Keratinocyte (primary cell): ENCODE data around the gene TAGLN. TPM values are rescaled to one million over a fixed set of nuclear protein-coding genes. Genes with fewer than 3 reads are reported as not detected.
"Not testable (repeated sequence)": the region's sequence is repeated elsewhere in the genome, so short reads cannot be mapped to it uniquely, and the experiment has no call there.

Experiments
- DNase-seq: peaks from one replicate; pipeline ENCODE4 v3.0.0-alpha.2; 2011; ENCODE audit warnings: low read depth, missing footprints, low spot score
- FAIRE-seq: peaks from 2 replicates; lab custom pipeline; 2011; peaks lifted over from hg19 to GRCh38; lab: Jason Lieb, UNC
- H2AFZ ChIP-seq: 2 replicates; pipeline ENCODE4 v1.6.0; 2012; ENCODE audit warnings: low read length, control low read depth, inconsistent platforms; ENCODE audit not compliant: control insufficient read depth
- H3K27ac ChIP-seq: 2 replicates; pipeline ENCODE4 v1.5.1; 2011; ENCODE audit warnings: low read length; ENCODE audit not compliant: control insufficient read depth, insufficient read depth
- H3K27me3 ChIP-seq: 3 replicates; pipeline ENCODE4 v1.6.0; 2011; ENCODE audit warnings: low read length; ENCODE audit not compliant: control insufficient read depth, insufficient read depth; ENCODE audit errors: extremely low read depth
- H3K36me3 ChIP-seq, 2 experiments: 2 replicates in 1 of 2; 3 replicates in 1 of 2; pipeline ENCODE4 v1.5.1; 2011; ENCODE audit warnings: low read length in 2 of 2, mild to moderate bottlenecking in 1 of 2; ENCODE audit not compliant: control insufficient read depth in 2 of 2, insufficient read depth in 2 of 2; ENCODE audit errors: extremely low read depth in 1 of 2
- H3K4me1 ChIP-seq: 3 replicates; pipeline ENCODE4 v1.5.1; 2011; ENCODE audit warnings: low read length; ENCODE audit not compliant: control insufficient read depth, insufficient read depth; ENCODE audit errors: extremely low read depth
- H3K4me2 ChIP-seq: 3 replicates; pipeline ENCODE4 v1.6.0; 2011; ENCODE audit warnings: low read depth, low read length; ENCODE audit not compliant: control insufficient read depth, insufficient read depth; ENCODE audit errors: extremely low read depth
- H3K4me3 ChIP-seq, 3 experiments: fragments of 200-600 bp in 1 of 3; sonication (generic) in 1 of 3; 2 replicates in 2 of 3; 3 replicates in 1 of 3; pipeline ENCODE4 v1.5.1; 2011 to 2016; ENCODE audit warnings: low read length in 3 of 3, mild to moderate bottlenecking in 3 of 3, control low read depth in 2 of 3, inconsistent platforms in 1 of 3, low read depth in 1 of 3, mixed read lengths in 1 of 3, mixed run types in 1 of 3, moderate library complexity in 1 of 3; ENCODE audit not compliant: control insufficient read depth in 2 of 3, insufficient read depth in 2 of 3; ENCODE audit errors: extremely low read depth in 1 of 3
- H3K79me2 ChIP-seq: 2 replicates; pipeline ENCODE4 v1.6.0; 2012; ENCODE audit warnings: low read length; ENCODE audit not compliant: control insufficient read depth, insufficient read depth
- H3K9ac ChIP-seq: 3 replicates; pipeline ENCODE4 v1.6.0; 2011; ENCODE audit warnings: low read length; ENCODE audit not compliant: control insufficient read depth, insufficient read depth; ENCODE audit errors: extremely low read depth
- H3K9me1 ChIP-seq: 3 replicates; pipeline ENCODE4 v1.6.0; 2011; ENCODE audit warnings: low read length; ENCODE audit not compliant: control insufficient read depth, insufficient read depth; ENCODE audit errors: extremely low read depth
- H3K9me3 ChIP-seq: 2 replicates; pipeline ENCODE4 v1.5.1; 2012; ENCODE audit warnings: low read depth, low read length; ENCODE audit not compliant: control insufficient read depth
- H4K20me1 ChIP-seq: 3 replicates; pipeline ENCODE4 v1.6.0; 2011; ENCODE audit warnings: low read length; ENCODE audit not compliant: control insufficient read depth, insufficient read depth; ENCODE audit errors: extremely low read depth
- EZH2 ChIP-seq: IDR thresholded peaks from one replicate; pipeline ENCODE4 v1.6.1; 2012; ENCODE audit warnings: inconsistent platforms, mild to moderate bottlenecking, low read length, moderate library complexity
- dilution Hi-C: fragments of 300-500 bp; cut with MboI; formaldehyde crosslinking; loops from one replicate; pipeline ENCODE4 v1.7.0; 2020; ENCODE audit warnings: low sequenced_read_pairs; ENCODE audit not compliant: extremely low pct_ligation_motif_present
- polyA plus RNA-seq, 5 experiments: library from polyadenylated mRNA; depleted of rRNA in 3 of 5; stranded (reverse) in 3 of 5; stranded (forward) in 1 of 5; unstranded in 1 of 5; fragments of >200 nt; gene quantifications; 1 replicate in 1 of 5; 2 replicates in 3 of 5; 3 replicates in 1 of 5; pipeline versions ENCODE4 v1.2.1 to v1.2.3, GENCODE V29; 2011 to 2012; ENCODE audit warnings: missing spikeins in 2 of 5, low read depth in 1 of 5, low replicate concordance in 1 of 5
- TF ChIP-seq, protein P1 (sequence below), 3 experiments: IDR thresholded peaks in 1 of 3; conservative IDR thresholded peaks in 1 of 3; optimal IDR thresholded peaks in 1 of 3; 2 replicates in 2 of 3; 3 replicates in 1 of 3; pipeline versions ENCODE3 to v1.5.1; 2011; ENCODE audit warnings: low read length in 3 of 3, mild to moderate bottlenecking in 3 of 3, moderate library complexity in 2 of 3, control low read depth in 1 of 3, inconsistent platforms in 1 of 3; ENCODE audit not compliant: insufficient read depth in 2 of 3; ENCODE audit errors: extremely low read depth in 1 of 3

The TAGLN gene
- polyA plus RNA-seq, 1 donor (not counting 4 experiments of a cell fraction or from before 2014, with no cell fraction given): 26.6 TPM

DNA sequence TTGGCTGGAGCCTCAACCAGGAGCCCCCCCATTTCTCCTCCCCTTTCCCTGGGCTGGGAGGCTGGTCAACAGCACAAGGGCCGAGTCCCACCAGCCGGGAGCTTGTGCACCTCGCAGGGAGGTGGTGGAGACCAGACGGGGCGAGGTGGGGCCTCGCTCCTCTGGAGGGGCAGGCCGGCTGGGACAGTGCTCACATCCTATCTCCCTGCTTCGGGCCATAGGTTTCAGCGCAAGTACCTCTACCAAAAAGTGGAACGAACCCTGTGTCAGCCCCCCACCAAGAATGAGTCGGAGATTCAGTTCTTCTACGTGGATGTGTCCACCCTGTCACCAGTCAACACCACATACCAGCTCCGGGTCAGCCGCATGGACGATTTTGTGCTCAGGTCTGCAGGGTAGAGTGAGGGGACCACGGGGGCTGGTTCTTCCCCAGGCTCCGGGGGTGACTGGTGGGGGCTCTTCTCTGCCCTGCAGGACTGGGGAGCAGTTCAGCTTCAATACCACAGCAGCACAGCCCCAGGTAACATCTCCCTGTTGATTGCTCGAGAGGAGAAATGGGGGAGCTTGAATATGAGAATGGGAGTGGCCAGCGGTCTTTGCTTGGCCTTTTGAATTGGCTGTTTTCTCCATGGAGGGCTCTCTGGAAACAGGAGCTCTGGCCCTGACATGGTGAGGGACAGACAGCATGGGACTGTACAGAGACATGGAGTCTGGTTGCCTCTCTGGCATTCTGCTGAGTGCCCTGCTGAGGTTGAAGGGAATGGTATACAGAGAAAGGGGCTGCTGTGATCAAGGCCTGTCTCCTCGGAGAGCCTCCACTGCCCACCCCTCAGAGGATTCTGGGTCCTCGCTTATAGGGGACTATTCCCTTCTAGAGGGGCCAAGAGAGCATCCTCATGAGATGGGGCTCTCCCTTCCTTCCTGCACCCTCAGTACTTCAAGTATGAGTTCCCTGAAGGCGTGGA is 17.3 kb upstream of the TAGLN start:
- H3K4me1 ChIP-seq: peaks cover 19% of the 10 kb centered on the region
- H3K9me3 ChIP-seq: no peaks in the 10 kb centered on the region
- H3K4me3 ChIP-seq: no peak overlapping the region
- H3K36me3 ChIP-seq: peaks cover 3 to 11% of the 10 kb centered on the region in 2 experiments
- no peak overlapping the region for H3K27ac ChIP-seq
- FAIRE-seq (no peak), DNase-seq (no peak)
- H3K79me2 ChIP-seq: no peaks in the 10 kb centered on the region
- H3K4me2 ChIP-seq: no peak overlapping the region
- dilution Hi-C loops: no loop called here
- H3K9ac ChIP-seq: no peak overlapping the region
- no peaks in the 10 kb centered on the region for H4K20me1 ChIP-seq
- H2AFZ ChIP-seq: no peak overlapping the region
- H3K9me1 ChIP-seq: no peaks in the 10 kb centered on the region
- TF ChIP-seq, protein P1, sequence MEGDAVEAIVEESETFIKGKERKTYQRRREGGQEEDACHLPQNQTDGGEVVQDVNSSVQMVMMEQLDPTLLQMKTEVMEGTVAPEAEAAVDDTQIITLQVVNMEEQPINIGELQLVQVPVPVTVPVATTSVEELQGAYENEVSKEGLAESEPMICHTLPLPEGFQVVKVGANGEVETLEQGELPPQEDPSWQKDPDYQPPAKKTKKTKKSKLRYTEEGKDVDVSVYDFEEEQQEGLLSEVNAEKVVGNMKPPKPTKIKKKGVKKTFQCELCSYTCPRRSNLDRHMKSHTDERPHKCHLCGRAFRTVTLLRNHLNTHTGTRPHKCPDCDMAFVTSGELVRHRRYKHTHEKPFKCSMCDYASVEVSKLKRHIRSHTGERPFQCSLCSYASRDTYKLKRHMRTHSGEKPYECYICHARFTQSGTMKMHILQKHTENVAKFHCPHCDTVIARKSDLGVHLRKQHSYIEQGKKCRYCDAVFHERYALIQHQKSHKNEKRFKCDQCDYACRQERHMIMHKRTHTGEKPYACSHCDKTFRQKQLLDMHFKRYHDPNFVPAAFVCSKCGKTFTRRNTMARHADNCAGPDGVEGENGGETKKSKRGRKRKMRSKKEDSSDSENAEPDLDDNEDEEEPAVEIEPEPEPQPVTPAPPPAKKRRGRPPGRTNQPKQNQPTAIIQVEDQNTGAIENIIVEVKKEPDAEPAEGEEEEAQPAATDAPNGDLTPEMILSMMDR (optimal IDR thresholded peaks at IDR 0.05 in 1 of 3, IDR thresholded peaks at IDR 0.05 in 1 of 3, conservative IDR thresholded peaks at IDR 0.05 in 1 of 3; ENCODE audit: extremely low read depth in 1 of 3, insufficient read depth in 2 of 3, low read length in 3 of 3): no peak
- no peak for TF ChIP-seq EZH2
- H3K27me3 ChIP-seq: no peaks in the 10 kb centered on the region

DNA sequence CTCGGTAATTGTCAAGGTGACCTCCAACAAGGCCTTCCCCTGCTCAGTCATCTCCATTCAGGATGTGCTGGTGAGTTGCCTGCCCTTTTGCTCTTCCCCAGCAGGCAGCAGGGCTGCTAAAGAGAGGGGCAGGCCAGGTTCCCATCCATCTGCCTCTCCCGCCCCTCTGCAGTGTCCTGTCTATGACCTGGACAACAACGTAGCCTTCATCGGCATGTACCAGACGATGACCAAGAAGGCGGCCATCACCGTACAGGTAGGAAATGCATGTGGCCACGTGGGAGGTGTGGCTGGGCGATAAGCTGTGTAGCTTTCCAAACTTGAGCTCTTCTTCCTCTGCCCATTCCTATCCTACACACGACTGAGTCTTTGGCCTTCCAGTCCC is 16.6 kb upstream of the TAGLN start:
- Histone ChIP-seq H3K27me3 (no peaks in the 10 kb centered on the region), H3K9me1 (no peaks in the 10 kb centered on the region), H3K27ac (no peak overlapping the region), H3K9ac (no peak overlapping the region), H2AFZ (no peak overlapping the region), H3K4me1 (peaks cover 19% of the 10 kb centered on the region), H3K36me3 (peaks cover 6 to 11% of the 10 kb centered on the region in 2 experiments), H3K9me3 (no peaks in the 10 kb centered on the region), H4K20me1 (no peaks in the 10 kb centered on the region), H3K79me2 (no peaks in the 10 kb centered on the region), H3K4me3 (no peak overlapping the region), H3K4me2 (no peak overlapping the region)
- dilution Hi-C loops: no loop called here
- TF ChIP-seq EZH2: no peak
- TF ChIP-seq, protein P1 (optimal IDR thresholded peaks at IDR 0.05 in 1 of 3, IDR thresholded peaks at IDR 0.05 in 1 of 3, conservative IDR thresholded peaks at IDR 0.05 in 1 of 3; ENCODE audit: extremely low read depth in 1 of 3, insufficient read depth in 2 of 3, low read length in 3 of 3): no peak
- no peak for DNase-seq
- FAIRE-seq: no peak

DNA sequence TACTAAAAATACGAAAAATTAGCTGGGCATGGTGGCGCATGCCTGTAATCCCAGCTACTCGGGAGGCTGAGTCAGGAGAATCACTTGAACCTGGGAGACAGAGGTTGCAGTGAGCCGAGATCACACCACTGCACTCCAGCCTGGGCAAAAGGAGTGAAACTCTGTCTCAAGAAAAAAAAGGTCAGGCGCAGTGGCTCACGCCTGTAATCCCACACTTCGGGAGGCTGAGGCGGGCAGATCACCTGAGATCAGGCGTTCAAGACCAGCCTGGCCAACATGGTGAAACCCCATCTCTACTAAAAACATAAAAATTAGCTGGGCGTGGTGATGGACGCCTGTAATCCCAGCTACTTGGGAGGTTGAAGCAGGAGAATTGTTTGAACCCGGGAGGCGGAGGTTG is 16.0 kb upstream of the TAGLN start:
- H3K27ac ChIP-seq, dilution Hi-C loops, H2AFZ ChIP-seq, H3K9me3 ChIP-seq, H3K4me3 ChIP-seq, H3K79me2 ChIP-seq, H3K27me3 ChIP-seq, H3K9me1 ChIP-seq, FAIRE-seq, H3K9ac ChIP-seq, H3K4me2 ChIP-seq, DNase-seq, H4K20me1 ChIP-seq: not testable (repeated sequence)
- Histone ChIP-seq H3K4me1 (peaks cover 16% of the 10 kb centered on the region), H3K36me3 (peaks cover 9 to 11% of the 10 kb centered on the region in 2 experiments)
